Activated CD4-positive, alpha-beta T cell treated with anti-CD3 and anti-CD28 coated beads, Interleukin-2, amount 10 ng/mL, durations not matched to agents 24 days and 14 days (primary cell): Measurements from ENCODE around the gene SGMS2. TPM values are rescaled to one million over a fixed set of nuclear protein-coding genes. Genes with fewer than 3 reads are reported as not detected.

Experiments
- DNase-seq: peaks from one replicate; pipeline ENCODE4 v3.0.0; 2022
- H3K27ac Mint-ChIP-seq: one replicate; pipeline ENCODE4 v1.8.0; 2022; ENCODE audit warnings: mild to moderate bottlenecking, mixed read lengths
- H3K27me3 Mint-ChIP-seq: one replicate; pipeline ENCODE4 v1.8.0; 2022; ENCODE audit warnings: mixed read lengths
- H3K36me3 Mint-ChIP-seq: one replicate; pipeline ENCODE4 v1.8.0; 2022; ENCODE audit warnings: low read depth, mild to moderate bottlenecking, mixed read lengths
- H3K4me1 Mint-ChIP-seq: one replicate; pipeline ENCODE4 v1.8.0; 2021; ENCODE audit warnings: mixed read lengths
- H3K4me3 Mint-ChIP-seq: one replicate; pipeline ENCODE4 v1.8.0; 2022; ENCODE audit warnings: mild to moderate bottlenecking, moderate library complexity, mixed read lengths
- H3K9me3 Mint-ChIP-seq: one replicate; pipeline ENCODE4 v1.8.0; 2021; ENCODE audit warnings: mixed read lengths
- intact Hi-C: fragments of 100-400 bp; cut with micrococcal nuclease; formaldehyde crosslinking; loops from one replicate; pipeline ENCODE4 v1.15.1; 2023
- total RNA-seq: library from RNA; stranded (reverse); gene quantifications from 2 replicates; pipeline ENCODE4 v1.2.3, GENCODE V29; 2022

SGMS2 gene
- total RNA-seq, 1 donor from 2014 or later = 0.72 TPM

DNA sequence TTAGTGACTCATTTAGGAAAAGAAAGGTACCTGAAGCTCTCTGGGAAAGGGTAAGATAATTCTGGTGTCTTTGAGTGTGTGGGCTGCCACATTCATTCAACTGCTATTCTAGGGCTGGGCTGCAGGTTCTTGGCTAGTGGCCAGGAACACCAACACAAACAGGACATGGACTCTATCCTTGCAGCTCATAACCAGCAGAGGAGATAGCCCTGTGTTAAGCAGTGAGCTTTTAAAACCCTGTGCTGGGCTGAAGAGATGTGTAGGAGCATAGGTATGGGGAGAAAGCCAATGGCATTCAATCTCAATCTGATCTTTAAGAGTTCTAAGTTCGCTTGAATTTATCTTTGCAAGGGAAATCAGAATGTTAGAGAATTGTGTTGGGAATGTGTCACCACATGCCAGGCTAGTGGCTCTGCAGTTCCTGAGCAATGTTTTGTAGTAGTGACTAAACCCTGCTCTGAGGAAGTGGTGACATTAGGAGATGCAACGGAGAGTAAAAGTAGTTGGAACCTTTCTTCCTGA lies 39.2 kb downstream of the SGMS2 start:
- intact Hi-C loops = no loop called here
- H3K27ac Mint-ChIP-seq = no peak overlapping the region
- H3K36me3 Mint-ChIP-seq = no peaks in the 10 kb centered on the region
- H3K9me3 Mint-ChIP-seq = no peaks in the 10 kb centered on the region
- no peak for DNase-seq
- H3K4me3 Mint-ChIP-seq = no peak overlapping the region
- peaks cover 9% of the 10 kb centered on the region for H3K4me1 Mint-ChIP-seq
- H3K27me3 Mint-ChIP-seq = peaks cover 3% of the 10 kb centered on the region

DNA sequence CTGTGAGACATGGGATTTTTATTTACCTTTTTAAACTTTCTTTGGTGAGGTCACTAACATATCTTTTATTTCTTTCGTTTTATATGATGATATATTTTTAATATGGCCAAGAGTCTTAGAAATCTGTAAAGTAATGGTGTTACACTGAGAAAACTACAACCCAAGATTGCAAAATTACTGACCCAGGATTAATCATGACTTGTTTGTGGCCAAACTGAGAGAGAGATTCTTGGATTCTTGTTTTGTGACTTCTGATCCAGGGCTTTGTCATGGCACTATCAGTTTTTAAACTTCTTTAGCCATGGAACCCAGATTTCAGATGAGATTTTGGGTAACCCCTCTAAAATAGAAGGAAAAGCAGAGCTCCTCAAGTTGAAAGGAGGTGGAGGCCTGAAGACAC lies 42.0 kb downstream of the SGMS2 start:
- intact Hi-C loops = no loop called here

DNA sequence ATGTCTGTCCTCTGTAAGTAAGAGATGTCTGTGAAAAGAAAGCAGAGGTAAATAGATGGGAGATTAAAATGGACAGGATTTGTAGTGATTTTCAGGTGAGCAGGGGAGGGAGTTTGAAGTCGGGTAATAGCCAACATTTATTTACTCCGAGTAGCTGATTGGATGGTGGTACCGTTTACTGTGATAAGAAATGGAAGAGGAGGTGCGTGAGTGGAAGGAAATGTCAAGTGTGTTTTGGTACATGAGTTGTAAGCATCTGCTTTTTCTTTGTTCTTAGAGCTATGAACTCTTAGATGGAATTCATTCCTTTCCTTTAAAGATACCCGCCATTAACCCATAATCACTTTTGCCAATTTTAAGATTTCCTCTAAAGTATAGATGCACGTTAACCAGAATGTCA lies 45.5 kb downstream of the SGMS2 start:
- DNase-seq = no peak
- no peaks in the 10 kb centered on the region for H3K9me3 Mint-ChIP-seq
- no peak overlapping the region for H3K4me3 Mint-ChIP-seq
- H3K27me3 Mint-ChIP-seq = peaks cover 4% of the 10 kb centered on the region
- H3K27ac Mint-ChIP-seq = no peak overlapping the region
- no peaks in the 10 kb centered on the region for H3K36me3 Mint-ChIP-seq
- intact Hi-C loops = no loop called here
- no peaks in the 10 kb centered on the region for H3K4me1 Mint-ChIP-seq

More for the DNA sequence above, 42.0 kb downstream of the SGMS2 start:
- no peaks in the 10 kb centered on the region for H3K9me3 Mint-ChIP-seq
- H3K4me3 Mint-ChIP-seq = no peak overlapping the region
- no peak for DNase-seq
- H3K4me1 Mint-ChIP-seq = peaks cover 9% of the 10 kb centered on the region
- H3K27ac Mint-ChIP-seq = no peak overlapping the region
- peaks cover 2% of the 10 kb centered on the region for H3K27me3 Mint-ChIP-seq
- no peaks in the 10 kb centered on the region for H3K36me3 Mint-ChIP-seq

DNA sequence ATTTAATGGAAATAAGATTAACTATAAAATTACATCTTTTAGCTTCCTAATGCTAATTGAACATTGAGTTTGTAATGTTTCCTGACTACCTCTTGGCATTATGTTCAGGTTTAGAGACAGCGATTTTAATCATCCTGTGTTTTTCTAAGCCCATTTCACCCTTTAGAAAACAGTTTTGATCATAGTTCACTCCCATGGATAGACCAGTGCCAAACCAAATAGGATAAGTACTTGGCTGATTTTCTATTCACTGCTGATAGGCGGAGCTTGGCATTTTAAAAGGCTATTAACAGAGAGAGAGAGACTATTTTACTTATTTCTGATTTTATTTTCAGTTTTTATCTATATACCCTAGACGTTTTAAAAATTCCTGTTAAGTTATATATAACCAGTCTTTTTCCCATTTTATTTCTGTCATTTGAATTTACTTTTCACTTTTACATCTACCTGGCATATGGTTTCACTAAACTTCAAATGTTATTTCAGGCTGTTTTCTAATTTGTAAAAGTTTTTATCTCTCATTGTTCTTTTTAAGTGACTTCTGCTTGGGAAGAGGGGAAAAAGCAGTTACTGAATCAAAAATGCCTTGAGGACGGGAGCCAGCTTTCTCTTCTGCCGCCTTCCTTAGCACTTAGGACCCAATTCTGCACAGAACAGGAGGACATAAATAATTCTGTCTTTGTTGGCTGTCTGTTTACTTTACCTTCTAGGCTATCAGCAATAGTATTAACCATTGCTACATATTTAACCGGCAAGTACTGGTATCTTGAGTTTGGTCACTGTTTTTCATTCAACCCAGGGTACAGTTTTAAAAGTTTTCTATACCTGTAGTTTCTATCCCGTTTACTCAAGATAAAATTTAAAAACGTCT lies 46.4 kb downstream of the SGMS2 start:
- no peaks in the 10 kb centered on the region for H3K4me1 Mint-ChIP-seq
- intact Hi-C loops = no loop called here
- H3K27me3 Mint-ChIP-seq = peaks cover 4% of the 10 kb centered on the region
- no peak overlapping the region for H3K4me3 Mint-ChIP-seq
- no peak overlapping the region for H3K27ac Mint-ChIP-seq
- no peaks in the 10 kb centered on the region for H3K36me3 Mint-ChIP-seq
- DNase-seq = peak; percentile 8
- no peaks in the 10 kb centered on the region for H3K9me3 Mint-ChIP-seq

DNA sequence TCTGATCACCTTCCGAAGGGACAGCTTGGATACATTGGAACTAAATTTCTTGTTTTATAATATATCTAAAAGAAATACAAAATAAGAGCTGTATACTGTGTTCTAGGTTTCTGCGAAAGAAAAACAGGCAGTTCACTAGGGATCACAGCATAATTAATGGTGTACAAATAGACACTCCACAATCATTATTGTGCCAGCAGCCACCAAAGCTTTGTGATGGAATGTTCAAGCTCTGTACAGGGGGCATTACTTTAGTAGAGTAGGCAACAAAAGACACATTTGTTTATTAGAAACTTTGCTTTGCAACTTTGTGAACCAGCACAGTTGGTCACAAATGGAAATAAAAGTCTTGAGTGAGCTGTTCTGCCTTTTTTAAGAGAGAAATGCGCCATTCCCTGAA lies 49.3 kb downstream of the SGMS2 start:
- no peaks in the 10 kb centered on the region for H3K36me3 Mint-ChIP-seq
- H3K9me3 Mint-ChIP-seq = no peaks in the 10 kb centered on the region
- intact Hi-C loops = no loop called here
- H3K27me3 Mint-ChIP-seq = peaks cover 7% of the 10 kb centered on the region
- no peak overlapping the region for H3K27ac Mint-ChIP-seq
- H3K4me1 Mint-ChIP-seq = no peaks in the 10 kb centered on the region
- no peak overlapping the region for H3K4me3 Mint-ChIP-seq
- DNase-seq = no peak

DNA sequence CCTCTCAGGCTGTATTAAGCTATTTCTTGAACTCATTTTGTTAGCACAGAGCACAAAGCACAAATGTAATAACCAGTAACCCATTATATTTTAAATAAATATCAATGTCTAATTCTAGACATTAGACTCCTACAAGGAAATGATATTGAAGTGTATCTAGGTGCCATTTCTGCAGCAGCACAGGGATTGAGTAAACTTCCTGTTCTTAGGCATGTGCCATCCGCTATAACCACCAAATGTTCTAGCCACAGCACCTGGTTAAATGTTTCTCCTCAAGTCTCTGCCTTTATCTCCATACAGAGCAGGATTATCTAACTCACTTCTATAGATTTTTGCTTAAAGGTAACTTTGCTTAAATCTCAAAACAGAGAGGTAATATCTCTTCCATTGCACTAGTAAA lies 51.4 kb downstream of the SGMS2 start:
- Mint-ChIP-seq H3K4me3 (no peak overlapping the region), H3K9me3 (no peaks in the 10 kb centered on the region), H3K36me3 (no peaks in the 10 kb centered on the region), H3K27ac (no peak overlapping the region), H3K27me3 (peaks cover 7% of the 10 kb centered on the region), H3K4me1 (no peaks in the 10 kb centered on the region)
- intact Hi-C loops = no loop called here
- no peak for DNase-seq

DNA sequence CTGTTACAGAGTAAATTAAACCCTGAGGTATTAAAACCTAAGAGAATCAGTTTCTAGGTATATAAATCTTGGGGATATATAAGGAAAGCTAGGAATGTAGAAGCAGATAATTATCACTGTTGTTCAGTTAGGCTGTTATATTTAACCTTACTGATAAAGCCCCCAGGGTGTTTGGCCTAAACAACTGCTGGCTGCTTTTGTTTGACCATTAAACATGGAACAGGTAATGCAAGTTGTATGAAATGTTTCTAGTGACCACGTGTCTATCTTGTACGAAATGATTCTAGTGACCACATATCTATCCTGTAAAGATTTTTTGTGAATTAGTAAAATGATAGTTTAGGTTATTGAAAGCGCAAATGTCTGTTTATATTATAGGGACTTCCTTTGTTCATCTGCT lies 52.6 kb downstream of the SGMS2 start:
- no peaks in the 10 kb centered on the region for H3K4me1 Mint-ChIP-seq
- no peaks in the 10 kb centered on the region for H3K9me3 Mint-ChIP-seq
- H3K27me3 Mint-ChIP-seq = peaks cover 15% of the 10 kb centered on the region
- no peaks in the 10 kb centered on the region for H3K36me3 Mint-ChIP-seq
- intact Hi-C loops = no loop called here
- H3K4me3 Mint-ChIP-seq = no peak overlapping the region
- H3K27ac Mint-ChIP-seq = no peak overlapping the region
- DNase-seq = no peak

DNA sequence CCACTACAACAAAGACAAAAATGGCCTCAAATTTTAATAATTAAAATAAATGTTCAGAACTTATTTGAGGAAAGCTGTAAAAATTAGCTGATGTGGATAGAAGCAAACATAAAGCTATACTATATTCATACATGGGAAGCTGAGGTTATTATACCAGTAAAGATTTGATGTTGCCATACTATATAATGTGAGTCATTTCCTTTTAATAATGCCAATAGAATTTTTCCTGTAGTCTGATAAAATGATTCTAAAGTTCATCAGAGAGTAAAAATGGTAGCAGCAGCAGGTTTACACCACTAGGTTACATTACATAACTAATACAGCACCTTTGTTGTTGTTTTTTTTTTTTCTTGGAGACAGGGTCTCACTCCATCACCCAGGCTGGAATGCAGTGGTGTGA lies 61.1 kb downstream of the SGMS2 start:
- H3K9me3 Mint-ChIP-seq = peaks cover 6% of the 10 kb centered on the region
- no peak overlapping the region for H3K27ac Mint-ChIP-seq
- H3K36me3 Mint-ChIP-seq = no peaks in the 10 kb centered on the region
- no peaks in the 10 kb centered on the region for H3K4me1 Mint-ChIP-seq
- DNase-seq = no peak
- intact Hi-C loops = no loop called here
- peaks cover 14% of the 10 kb centered on the region for H3K27me3 Mint-ChIP-seq
- H3K4me3 Mint-ChIP-seq = no peak overlapping the region

DNA sequence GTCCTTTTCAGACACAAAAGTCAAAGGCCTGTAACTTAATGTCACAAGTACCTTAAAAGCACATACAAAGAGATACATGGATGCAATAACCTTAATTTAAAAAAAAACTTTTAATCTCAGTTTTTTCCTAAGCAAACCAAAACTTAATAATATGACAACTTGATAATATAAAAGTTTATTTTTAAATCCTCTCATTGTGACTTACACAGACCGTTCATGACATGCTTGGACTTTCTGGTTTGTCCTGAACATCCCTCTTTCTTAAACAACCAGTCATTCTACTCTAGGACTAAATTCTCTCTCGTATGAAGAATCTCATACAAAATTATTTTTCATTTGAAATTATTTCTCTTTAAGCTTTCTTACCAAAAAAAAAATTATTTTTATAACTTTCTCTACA lies 63.5 kb downstream of the SGMS2 start:
- no peaks in the 10 kb centered on the region for H3K36me3 Mint-ChIP-seq
- no peak for DNase-seq
- intact Hi-C loops = no loop called here
- peaks cover 10% of the 10 kb centered on the region for H3K9me3 Mint-ChIP-seq
- no peak overlapping the region for H3K27ac Mint-ChIP-seq
- H3K4me1 Mint-ChIP-seq = no peaks in the 10 kb centered on the region
- H3K4me3 Mint-ChIP-seq = no peak overlapping the region
- H3K27me3 Mint-ChIP-seq = peaks cover 4% of the 10 kb centered on the region

DNA sequence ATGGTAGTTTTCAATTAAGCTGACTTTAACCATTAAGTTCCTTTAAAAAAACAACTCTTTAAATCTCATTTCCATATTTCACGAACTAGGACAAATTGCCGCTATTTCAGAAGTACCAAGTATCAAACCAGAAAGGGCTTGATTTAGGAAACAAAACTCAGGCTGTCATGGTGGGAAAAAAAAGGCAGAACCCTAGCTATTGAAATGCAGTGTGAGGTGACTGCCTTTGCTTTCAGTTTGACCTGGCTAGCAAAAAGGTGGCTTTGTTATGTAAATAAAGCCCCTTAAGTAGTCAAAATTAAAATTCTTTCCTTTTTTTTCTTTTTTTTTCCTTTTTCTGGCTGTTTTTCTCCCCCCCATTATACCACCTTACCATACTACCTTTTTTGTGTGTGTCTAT lies 66.0 kb downstream of the SGMS2 start:
- DNase-seq = no peak
- Mint-ChIP-seq H3K4me1 (no peaks in the 10 kb centered on the region), H3K36me3 (no peaks in the 10 kb centered on the region), H3K27me3 (peaks cover 1% of the 10 kb centered on the region), H3K27ac (no peak overlapping the region), H3K4me3 (no peak overlapping the region), H3K9me3 (peaks cover 8% of the 10 kb centered on the region)
- intact Hi-C loops = no loop called here

DNA sequence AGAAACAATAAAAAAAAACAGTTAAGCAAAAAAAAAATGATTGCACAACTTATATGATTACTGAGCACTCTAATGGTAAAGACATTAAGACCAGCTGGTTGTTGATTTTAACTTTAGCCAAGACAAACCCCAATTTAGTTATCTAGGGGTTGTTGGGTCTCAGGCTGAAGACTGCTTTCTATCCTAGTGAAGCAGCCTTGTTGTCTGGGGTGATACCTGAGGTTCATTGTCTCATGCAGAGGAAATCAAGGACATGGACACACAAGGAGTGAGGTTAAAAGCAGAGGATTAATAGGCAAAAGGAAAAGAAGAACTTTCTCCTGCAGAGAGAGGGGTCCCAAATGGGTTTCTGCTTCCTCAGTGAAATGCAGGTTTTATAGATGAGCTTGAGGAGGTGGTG lies 66.6 kb downstream of the SGMS2 start:
- Mint-ChIP-seq H3K36me3 (no peaks in the 10 kb centered on the region), H3K4me1 (peaks cover 2% of the 10 kb centered on the region), H3K27me3 (peaks cover 1% of the 10 kb centered on the region), H3K27ac (no peak overlapping the region), H3K4me3 (no peak overlapping the region), H3K9me3 (peaks cover 8% of the 10 kb centered on the region)
- intact Hi-C loops = no loop called here
- DNase-seq = no peak

DNA sequence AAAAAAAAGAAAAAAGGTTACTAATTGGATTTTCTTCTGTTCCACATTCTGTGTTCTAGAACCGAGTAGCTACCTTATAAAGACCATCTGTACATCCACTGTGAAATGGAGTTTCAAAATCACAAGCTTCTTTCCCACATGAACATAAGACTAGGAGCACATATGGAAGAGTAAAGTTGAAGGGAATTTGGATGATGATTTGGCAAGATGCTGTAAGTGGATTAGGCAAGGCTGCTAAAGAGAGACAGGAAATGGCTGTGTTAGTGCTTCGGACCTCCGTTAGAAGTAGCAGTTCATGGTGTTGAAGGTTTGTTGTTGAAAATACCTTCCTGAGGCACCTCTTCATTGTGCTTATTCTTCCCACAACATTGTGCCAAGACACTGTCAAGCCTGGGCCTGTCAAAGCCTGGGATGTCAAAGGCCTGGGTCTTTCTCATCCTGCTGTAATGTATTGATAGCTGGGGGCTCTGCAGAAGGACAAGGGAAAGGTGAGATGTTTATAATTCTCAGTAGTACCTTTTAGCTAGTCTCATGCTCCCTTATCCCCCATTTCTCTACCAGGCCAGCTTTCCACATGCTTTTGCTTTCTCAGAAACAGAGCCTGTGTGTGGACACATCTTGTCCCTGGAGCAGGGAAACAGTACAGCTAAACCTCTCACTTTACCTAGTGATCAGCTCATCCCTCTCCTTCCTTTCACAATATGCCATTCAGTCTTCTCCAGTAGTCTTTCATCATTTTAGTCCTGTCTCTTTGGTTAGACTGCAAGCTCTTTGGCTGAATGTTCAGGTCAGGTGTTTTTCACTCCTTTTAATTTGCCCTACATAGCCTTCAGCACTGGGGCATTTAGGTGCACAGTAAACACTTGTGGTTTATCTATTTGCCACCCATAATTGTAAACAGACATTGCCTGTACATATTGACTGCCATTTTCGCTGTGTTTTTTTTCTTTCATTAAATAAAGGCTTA lies 68.7 kb downstream of the SGMS2 start:
- Mint-ChIP-seq H3K36me3 (no peaks in the 10 kb centered on the region), H3K27me3 (peaks cover 6% of the 10 kb centered on the region)
- DNase-seq = no peak

DNA sequence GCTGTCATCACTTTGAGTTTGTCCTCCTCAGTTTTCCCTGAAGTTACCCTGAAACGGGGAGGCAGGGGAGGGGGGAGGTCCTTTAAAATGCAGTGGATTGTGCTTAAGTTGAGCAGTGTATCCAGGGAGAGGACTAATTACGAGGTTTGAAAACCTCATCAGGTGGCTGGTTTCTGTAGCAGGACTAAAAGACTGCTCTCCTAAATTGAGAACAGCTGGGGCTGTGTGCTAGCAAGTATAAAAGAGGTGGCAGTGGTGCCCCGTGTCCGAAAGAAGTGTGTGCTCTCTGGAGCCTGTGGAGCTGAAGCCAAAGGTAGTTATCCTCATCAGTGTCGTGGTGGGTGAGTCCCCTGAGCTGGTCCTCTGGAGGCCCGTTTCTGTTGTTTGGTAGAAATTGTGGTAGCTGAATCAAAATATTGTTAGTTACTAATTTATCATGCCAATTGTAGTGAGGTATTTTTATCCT lies 69.4 kb downstream of the SGMS2 start:
- intact Hi-C loops = no loop called here
- Mint-ChIP-seq H3K27ac (no peak overlapping the region), H3K9me3 (peaks cover 8% of the 10 kb centered on the region), H3K4me1 (peaks cover 3% of the 10 kb centered on the region), H3K27me3 (peaks cover 6% of the 10 kb centered on the region), H3K4me3 (no peak overlapping the region), H3K36me3 (no peaks in the 10 kb centered on the region)
- DNase-seq = no peak

More for the DNA sequence above, 68.7 kb downstream of the SGMS2 start:
- Mint-ChIP-seq H3K4me3 (no peak overlapping the region), H3K9me3 (peaks cover 8% of the 10 kb centered on the region), H3K4me1 (peaks cover 3% of the 10 kb centered on the region), H3K27ac (no peak overlapping the region)
- intact Hi-C loops = no loop called here

DNA sequence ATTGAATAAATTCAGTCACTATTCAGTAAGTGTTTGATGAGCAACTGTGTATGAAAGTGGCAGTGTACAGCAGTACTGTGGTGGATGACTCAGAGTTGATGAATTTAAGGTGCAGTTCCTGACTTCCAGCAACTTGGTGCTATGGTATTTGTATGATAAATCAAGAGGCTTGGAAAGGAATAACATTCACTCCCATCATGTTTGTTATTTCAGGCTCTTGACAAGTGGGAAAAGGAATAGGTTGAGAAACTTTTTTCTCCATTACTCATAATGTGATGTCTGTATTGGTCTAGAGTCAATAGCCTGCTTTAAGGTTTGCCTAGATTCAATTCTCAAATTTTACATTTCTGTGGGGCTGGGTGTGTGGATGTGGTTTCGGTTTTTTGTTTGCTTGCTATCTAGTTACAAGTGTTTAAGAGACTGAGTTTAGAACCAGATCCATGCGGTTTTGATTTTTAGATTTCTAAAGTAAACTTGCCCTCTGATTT lies 71.5 kb downstream of the SGMS2 start:
- Mint-ChIP-seq H3K27me3 (peaks cover 10% of the 10 kb centered on the region), H3K27ac (no peak overlapping the region), H3K36me3 (no peaks in the 10 kb centered on the region), H3K4me1 (peaks cover 3% of the 10 kb centered on the region), H3K9me3 (peaks cover 2% of the 10 kb centered on the region), H3K4me3 (no peak overlapping the region)
- no peak for DNase-seq
- intact Hi-C loops = no loop called here
